ENCODE results near the gene PYGO2.
"Not testable (repeated sequence)": the region's sequence is repeated elsewhere in the genome, so short reads cannot be mapped to it uniquely, and the experiment has no call there.

Gene PYGO2

GRCh38 chr1:154999571-155000410 lies 38.2 kb upstream of the PYGO2 start:
- DNase-seq, result peak; percentile 84

- DNase-seq, result peak; percentile 88
Observed at GRCh38 chr1:154998818-154999570, 37.4 kb upstream of the PYGO2 start.

- DNase-seq, result no peak
Observed at GRCh38 chr1:154998201-154998780, 36.7 kb upstream of the PYGO2 start.

- no peak for DNase-seq
Observed at GRCh38 chr1:154996966-154997701, 35.6 kb upstream of the PYGO2 start.

- DNase-seq, result not testable (repeated sequence)
Observed at GRCh38 chr1:154995301-154995983, 33.9 kb upstream of the PYGO2 start.

- DNase-seq, result no peak
Observed at GRCh38 chr1:154994591-154994990, 33.0 kb upstream of the PYGO2 start.

GRCh38 chr1:154994269-154994587 lies 32.6 kb upstream of the PYGO2 start:
- DNase-seq, result no peak

- DNase-seq, result no peak
Observed at GRCh38 chr1:154993572-154994268, 32.1 kb upstream of the PYGO2 start, which contains the start of gene LENEP. LENEP (plus strand) TSS chr1:154993586; CDS start chr1:154993608, 22 bp downstream.

GRCh38 chr1:154992721-154993571 lies 31.4 kb upstream of the PYGO2 start:
- DNase-seq, result no peak

GRCh38 chr1:154990276-154990675 lies 28.7 kb upstream of the PYGO2 start:
- no peak for DNase-seq

GRCh38 chr1:154989195-154989860 lies 27.7 kb upstream of the PYGO2 start:
- DNase-seq, result no peak

- no peak for DNase-seq
Observed at GRCh38 chr1:154988058-154988954, 26.7 kb upstream of the PYGO2 start.

- no peak for DNase-seq
Observed at GRCh38 chr1:154987326-154987725, 25.7 kb upstream of the PYGO2 start.

GRCh38 chr1:154986736-154987135 lies 25.2 kb upstream of the PYGO2 start:
- DNase-seq, result not testable (repeated sequence)

- DNase-seq, result no peak
Observed at GRCh38 chr1:154983776-154984466, 22.3 kb upstream of the PYGO2 start.

GRCh38 chr1:154982897-154983648 lies 21.5 kb upstream of the PYGO2 start, which contains the start of gene FLAD1:
FLAD1 (plus strand) TSS chr1:154983344; CDS start chr1:154983695, 351 bp downstream.
- DNase-seq, result peak; percentile 94

GRCh38 chr1:154982341-154982740 lies 20.8 kb upstream of the PYGO2 start:
- DNase-seq, result no peak

GRCh38 chr1:154978360-154978759 lies 16.8 kb upstream of the PYGO2 start:
- no peak for DNase-seq

Data from activated CD8-positive, alpha-beta memory T cell treated with anti-CD3 and anti-CD28 coated beads, Interleukin-2, amount 50 U/mL, for 48 hours (primary cell).